Peyer's patch (tissue), 4 donors: ENCODE measurements around the gene TIMM22.

Experiments
- POLR2A ChIP-seq, 2 donors: fragments of 450-650 bp; IDR thresholded peaks; one replicate each; pipeline ENCODE4 v1.5.1; 2017; ENCODE audit warnings: antibody characterized with exemption in 2 of 2, mild to moderate bottlenecking in 2 of 2, moderate library complexity in 2 of 2
- TF ChIP-seq, protein P1 (sequence below), 6 experiments: fragments of 450-650 bp in 4 of 6; fragments of 200-600 bp in 2 of 6; sonication (generic) in 1 of 6; IDR thresholded peaks; one replicate each; pipeline ENCODE4 v1.5.1; 2017 to 2019; ENCODE audit warnings: antibody characterized with exemption in 6 of 6, mild to moderate bottlenecking in 3 of 6, moderate library complexity in 1 of 6

DNA sequence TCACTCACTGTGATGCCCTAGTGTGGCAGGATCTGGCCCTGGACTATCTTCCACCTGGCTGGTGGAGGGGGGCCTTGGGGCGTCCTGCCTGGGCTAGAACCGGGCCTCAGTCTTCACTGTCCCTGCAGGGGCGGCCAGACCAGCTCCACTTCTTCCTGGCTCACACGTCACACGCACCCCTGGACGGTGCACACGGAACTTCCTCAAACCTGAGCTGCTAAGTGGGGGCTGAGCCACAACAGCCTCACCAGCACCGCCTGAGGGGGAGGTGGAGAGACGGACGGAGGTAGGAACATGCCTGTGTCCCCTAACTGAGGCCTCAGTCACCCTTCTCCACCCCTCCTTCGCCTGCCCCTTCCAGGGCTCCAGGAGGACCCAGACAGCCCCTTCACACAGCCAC is 36.6 kb downstream of the TIMM22 start:
- TF ChIP-seq, protein P1, sequence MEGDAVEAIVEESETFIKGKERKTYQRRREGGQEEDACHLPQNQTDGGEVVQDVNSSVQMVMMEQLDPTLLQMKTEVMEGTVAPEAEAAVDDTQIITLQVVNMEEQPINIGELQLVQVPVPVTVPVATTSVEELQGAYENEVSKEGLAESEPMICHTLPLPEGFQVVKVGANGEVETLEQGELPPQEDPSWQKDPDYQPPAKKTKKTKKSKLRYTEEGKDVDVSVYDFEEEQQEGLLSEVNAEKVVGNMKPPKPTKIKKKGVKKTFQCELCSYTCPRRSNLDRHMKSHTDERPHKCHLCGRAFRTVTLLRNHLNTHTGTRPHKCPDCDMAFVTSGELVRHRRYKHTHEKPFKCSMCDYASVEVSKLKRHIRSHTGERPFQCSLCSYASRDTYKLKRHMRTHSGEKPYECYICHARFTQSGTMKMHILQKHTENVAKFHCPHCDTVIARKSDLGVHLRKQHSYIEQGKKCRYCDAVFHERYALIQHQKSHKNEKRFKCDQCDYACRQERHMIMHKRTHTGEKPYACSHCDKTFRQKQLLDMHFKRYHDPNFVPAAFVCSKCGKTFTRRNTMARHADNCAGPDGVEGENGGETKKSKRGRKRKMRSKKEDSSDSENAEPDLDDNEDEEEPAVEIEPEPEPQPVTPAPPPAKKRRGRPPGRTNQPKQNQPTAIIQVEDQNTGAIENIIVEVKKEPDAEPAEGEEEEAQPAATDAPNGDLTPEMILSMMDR (IDR thresholded peaks at IDR 0.05) = no peak
- TF ChIP-seq POLR2A (IDR thresholded peaks at IDR 0.05) = no peak
